Measurements from ENCODE around the gene CECR2. TPM values are rescaled to one million over a fixed set of nuclear protein-coding genes. Genes with fewer than 3 reads are reported as not detected.

CECR2 gene
- total and polyA plus RNA-seq, 8 donors: 8.0 to 22.0 (median 17.1) TPM

- no peaks in the 10 kb centered on the region for H3K4me1 ChIP-seq
- no peaks in the 10 kb centered on the region for H3K27me3 ChIP-seq
- ATAC-seq (no peak), DNase-seq (no peak)
- no peak overlapping the region for H3K4me3 ChIP-seq
- no peak for TF ChIP-seq CTCF (IDR thresholded peaks at IDR 0.05)
- intact Hi-C loops (cut with DNase I): no loop called here
- H3K27ac ChIP-seq: no peak overlapping the region
- H3K36me3 ChIP-seq: no peaks in the 10 kb centered on the region
- no peaks in the 10 kb centered on the region for H3K9me3 ChIP-seq
Observed at GRCh38 chr22:17446698-17447097, 77.4 kb downstream of the CECR2 start.

GRCh38 chr22:17451316-17451715, 82.1 kb downstream of the CECR2 start:
- TF ChIP-seq CTCF (IDR thresholded peaks at IDR 0.05): no peak
- ATAC-seq (no peak), DNase-seq (no peak)
- no peak overlapping the region for H3K27ac ChIP-seq
- no peaks in the 10 kb centered on the region for H3K36me3 ChIP-seq
- no peak overlapping the region for H3K4me3 ChIP-seq
- no peaks in the 10 kb centered on the region for H3K4me1 ChIP-seq
- no peaks in the 10 kb centered on the region for H3K27me3 ChIP-seq
- intact Hi-C loops (cut with DNase I): no loop called here
- peaks cover 0 to 7% of the 10 kb centered on the region in 2 donors for H3K9me3 ChIP-seq

- Histone ChIP-seq H3K36me3 (no peaks in the 10 kb centered on the region), H3K9me3 (no peaks in the 10 kb centered on the region), H3K4me3 (no peak overlapping the region), H3K27me3 (no peaks in the 10 kb centered on the region), H3K4me1 (no peaks in the 10 kb centered on the region), H3K27ac (no peak overlapping the region)
- no peak for TF ChIP-seq CTCF (IDR thresholded peaks at IDR 0.05)
- DNase-seq: no peak
- intact Hi-C loops (cut with DNase I): no loop called here
- ATAC-seq: no peak
Observed at GRCh38 chr22:17460895-17461294, 91.6 kb downstream of the CECR2 start.

- intact Hi-C loops (cut with DNase I): no loop called here
- H3K27me3 ChIP-seq: no peaks in the 10 kb centered on the region
- no peak for TF ChIP-seq CTCF (IDR thresholded peaks at IDR 0.05)
- no peaks in the 10 kb centered on the region for H3K36me3 ChIP-seq
- no peaks in the 10 kb centered on the region for H3K4me1 ChIP-seq
- no peak overlapping the region for H3K27ac ChIP-seq
- DNase-seq (no peak), ATAC-seq (no peak)
- H3K4me3 ChIP-seq: no peak overlapping the region
- no peaks in the 10 kb centered on the region for H3K9me3 ChIP-seq
Observed at GRCh38 chr22:17470880-17471500, 101.7 kb downstream of the CECR2 start.

GRCh38 chr22:17471886-17472535, 102.8 kb downstream of the CECR2 start:
- Histone ChIP-seq H3K4me3 (no peak overlapping the region), H3K9me3 (no peaks in the 10 kb centered on the region), H3K27ac (no peak overlapping the region), H3K36me3 (no peaks in the 10 kb centered on the region), H3K4me1 (peaks cover 3 to 7% of the 10 kb centered on the region in 2 donors), H3K27me3 (no peaks in the 10 kb centered on the region)
- ATAC-seq (no peak), DNase-seq (no peak)
- TF ChIP-seq CTCF (IDR thresholded peaks at IDR 0.05): no peak
- intact Hi-C loops (cut with DNase I): no loop called here

Measured in left lung (tissue), 10 donors.